Testis (tissue), 2 donors: ENCODE measurements around the gene ZNG1A.
"Not testable (repeated sequence)": the region's sequence is repeated elsewhere in the genome, so short reads cannot be mapped to it uniquely, and the experiment has no call there.

Source experiments
- CTCF ChIP-seq, 3 experiments: fragments of 450-650 bp in 2 of 3; fragments of 200-600 bp in 1 of 3; sonication (generic) in 1 of 3; IDR thresholded peaks; one replicate each; pipeline ENCODE4 v1.5.1; 2016 to 2019; ENCODE audit warnings: antibody characterized with exemption in 3 of 3, mild to moderate bottlenecking in 2 of 3, moderate library complexity in 1 of 3
- POLR2A ChIP-seq: fragments of 450-650 bp; IDR thresholded peaks from one replicate; pipeline ENCODE4 v1.6.1; 2017; ENCODE audit warnings: antibody characterized with exemption, mild to moderate bottlenecking, moderate library complexity

DNA sequence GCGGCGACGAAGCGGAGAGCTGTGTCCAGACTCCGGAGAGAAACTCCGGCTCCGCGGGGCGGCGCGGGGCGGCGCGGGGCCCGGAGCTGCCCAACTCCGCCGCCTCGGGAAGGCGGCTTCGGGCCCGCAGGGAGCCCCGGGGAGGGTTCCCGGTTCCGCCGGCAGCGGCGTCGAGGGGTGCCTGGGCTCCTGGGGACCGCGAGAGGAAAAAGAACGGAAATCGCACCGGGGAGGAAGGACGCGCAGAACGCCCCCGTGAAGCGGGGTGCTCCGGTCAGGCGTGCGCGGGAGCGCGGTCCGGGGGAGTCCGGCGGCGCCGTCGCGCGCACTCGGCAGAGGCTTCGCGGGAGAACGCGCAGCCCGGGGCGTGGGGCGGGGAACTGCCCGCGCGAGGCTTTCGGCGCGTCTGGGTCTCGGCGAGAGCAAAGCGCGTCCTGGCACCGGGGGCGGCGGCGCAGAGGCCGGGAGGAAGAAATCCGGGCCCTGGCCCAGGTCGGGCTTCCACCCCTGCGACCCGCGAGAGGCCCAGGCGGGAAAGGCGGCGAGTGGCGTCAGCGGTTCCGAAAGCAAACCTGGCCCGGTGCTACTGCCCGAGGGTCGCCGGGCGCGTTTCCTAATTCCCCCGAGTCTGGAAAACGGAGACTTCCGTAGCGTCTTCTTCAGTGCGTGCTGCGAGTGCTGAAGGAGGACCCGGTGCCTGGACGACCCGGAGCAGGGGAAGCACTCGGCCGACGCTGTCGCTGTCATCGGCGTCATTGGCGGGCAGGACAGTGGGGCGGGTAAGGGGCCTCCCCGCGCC lies 65.2 kb downstream of the ZNG1A start:
- TF ChIP-seq CTCF (IDR thresholded peaks at IDR 0.05); POLR2A: not testable (repeated sequence)
